Transverse colon (tissue), 4 donors: ENCODE results near the gene SLC6A4. TPM values are rescaled to one million over a fixed set of nuclear protein-coding genes. Genes with fewer than 3 reads are reported as not detected.

Source experiments
- DNase-seq: peaks from one replicate; pipeline ENCODE4 v3.0.0-alpha.2; 2019
- H3K27ac ChIP-seq, 4 donors: fragments of 200-600 bp; sonication (generic); 2 replicates each; pipeline ENCODE4 v1.5.1; 2016 to 2018; ENCODE audit warnings: inconsistent platforms in 4 of 4
- H3K27me3 ChIP-seq: fragments of 200-600 bp; sonication (generic); 2 replicates; pipeline ENCODE4 v1.5.1; 2017; ENCODE audit warnings: inconsistent platforms
- H3K36me3 ChIP-seq, 4 donors: fragments of 200-600 bp; sonication (generic); 2 replicates each; pipeline ENCODE4 v1.5.1; 2017 to 2019; ENCODE audit warnings: inconsistent platforms in 4 of 4
- H3K4me1 ChIP-seq, 4 donors: fragments of 200-600 bp; sonication (generic); 2 replicates each; pipeline ENCODE4 v1.5.1; 2017 to 2020; ENCODE audit warnings: inconsistent platforms in 4 of 4
- H3K4me3 ChIP-seq, 4 donors: fragments of 200-600 bp; sonication (generic); 1 replicate in 1 of 4; 2 replicates in 3 of 4; pipeline versions ENCODE4 v1.5.1 to v1.6.1; 2017 to 2019; ENCODE audit warnings: inconsistent platforms in 4 of 4
- H3K9me3 ChIP-seq, 2 donors: fragments of 200-600 bp; sonication (generic); 2 replicates each; pipeline ENCODE4 v1.5.1; 2017 to 2019; ENCODE audit warnings: inconsistent platforms in 2 of 2
- CTCF ChIP-seq, 5 experiments: fragments of 200-600 bp in 3 of 5; fragments of 450-650 bp in 2 of 5; sonication (generic) in 3 of 5; IDR thresholded peaks; 1 replicate in 2 of 5; 2 replicates in 3 of 5; pipeline ENCODE4 v1.5.1; 2016 to 2017; ENCODE audit warnings: antibody characterized with exemption in 5 of 5, inconsistent platforms in 3 of 5, mild to moderate bottlenecking in 2 of 5, moderate library complexity in 1 of 5
- EP300 ChIP-seq: sonication (generic); formaldehyde crosslinking; IDR thresholded peaks from one replicate; pipeline ENCODE4 v1.6.1; 2017; ENCODE audit warnings: antibody characterized with exemption, low read depth
- POLR2A ChIP-seq: fragments of 450-650 bp; IDR thresholded peaks from one replicate; pipeline ENCODE4 v1.6.1; 2016; ENCODE audit warnings: antibody characterized with exemption, mild to moderate bottlenecking, moderate library complexity
- POLR2AphosphoS5 ChIP-seq, 3 donors: sonication (generic); formaldehyde crosslinking; IDR thresholded peaks; one replicate each; pipeline ENCODE4 v1.6.1; 2016; ENCODE audit warnings: antibody characterized with exemption in 3 of 3
- WGBS, 2 donors: methylation state at CpG; one replicate each; pipeline ENCODE4 v1.1.5; 2018; ENCODE audit warnings: low coverage in 1 of 2; 5-methylcytosine and 5-hydroxymethylcytosine counted together
- in situ Hi-C, 4 donors: fragments of 200-750 bp; cut with MboI; loops; one replicate each; pipeline versions ENCODE4 v1.15.0 to v1.15.1; 2017; ENCODE audit warnings: low sequenced_read_pairs in 3 of 4, low pct_ligation_motif_present in 1 of 4, low pct_unique_long_range_greater_than_20kb in 1 of 4
- intact Hi-C: fragments of 100-400 bp; cut with DNase I; formaldehyde crosslinking; loops from one replicate; pipeline ENCODE4 v1.15.1; 2023; ENCODE audit warnings: low total_unique reads
- total RNA-seq, 4 donors: library from RNA; depleted of rRNA; stranded (reverse); fragments of >200 nt; gene quantifications; one replicate each; pipeline ENCODE4 v1.1.0, GENCODE V29; 2016

SLC6A4 gene
- total RNA-seq, 4 donors from 2014 or later, result 0.16 to 4.8 TPM; not detected in 2

- Histone ChIP-seq H3K4me1 (no peaks in the 10 kb centered on the region), H3K9me3 (no peaks in the 10 kb centered on the region), H3K27ac (no peak overlapping the region), H3K36me3 (peaks cover 0 to 18% (median 5%) of the 10 kb centered on the region in 4 donors), H3K27me3 (peaks cover under 1% of the 10 kb centered on the region), H3K4me3 (no peak overlapping the region)
- in situ Hi-C loops (no loop called here), intact Hi-C loops (no loop called here)
- WGBS, 2 donors, result 50 to 73% methylated on average over 1 to 4 of the region's 4 CpGs
- TF ChIP-seq POLR2AphosphoS5 (IDR thresholded peaks at IDR 0.05), result no peak
- TF ChIP-seq POLR2A, result no peak
- TF ChIP-seq CTCF (IDR thresholded peaks at IDR 0.05), result no peak
- TF ChIP-seq EP300, result no peak
- no peak for DNase-seq
These were observed 9.4 kb upstream of the SLC6A4 start for GRCh38 chr17:30244853-30245385.

- in situ Hi-C loops, result no loop called here
These were observed 8.1 kb upstream of the SLC6A4 start for GRCh38 chr17:30243568-30243967.

GRCh38 chr17:30243002-30243401, 7.5 kb upstream of the SLC6A4 start:
- intact Hi-C loops (no loop called here), in situ Hi-C loops (no loop called here)
- no peak overlapping the region for H3K27ac ChIP-seq
- H3K9me3 ChIP-seq, result no peaks in the 10 kb centered on the region
- 80 to 87% methylated on average over 1 to 4 of the region's 4 CpGs for WGBS, 2 donors
- H3K4me1 ChIP-seq, result no peaks in the 10 kb centered on the region
- peaks cover 0 to 7% (median 0%) of the 10 kb centered on the region in 4 donors for H3K36me3 ChIP-seq
- no peak for DNase-seq
- no peak overlapping the region for H3K4me3 ChIP-seq
- peaks cover 19% of the 10 kb centered on the region for H3K27me3 ChIP-seq
- TF ChIP-seq EP300 (no peak), POLR2AphosphoS5 (IDR thresholded peaks at IDR 0.05) (no peak), POLR2A (no peak), CTCF (IDR thresholded peaks at IDR 0.05) (no peak)

More at GRCh38 chr17:30243568-30243967, 8.1 kb upstream of the SLC6A4 start:
- WGBS, 2 donors, result 91 to 100% methylated on average over 5 to 8 of the region's 8 CpGs
- DNase-seq, result no peak
- intact Hi-C loops, result no loop called here
- Histone ChIP-seq H3K4me3 (no peak overlapping the region), H3K27ac (no peak overlapping the region), H3K27me3 (peaks cover 14% of the 10 kb centered on the region), H3K4me1 (no peaks in the 10 kb centered on the region), H3K36me3 (peaks cover 0 to 13% (median 1%) of the 10 kb centered on the region in 4 donors), H3K9me3 (no peaks in the 10 kb centered on the region)
- TF ChIP-seq POLR2AphosphoS5 (IDR thresholded peaks at IDR 0.05) (no peak), EP300 (no peak), CTCF (IDR thresholded peaks at IDR 0.05) (no peak), POLR2A (no peak)

GRCh38 chr17:30241051-30241450, 5.6 kb upstream of the SLC6A4 start:
- no peak for DNase-seq
- Histone ChIP-seq H3K4me1 (peaks cover 6 to 12% (median 8%) of the 10 kb centered on the region in 4 donors), H3K27me3 (peaks cover 37% of the 10 kb centered on the region), H3K36me3 (no peaks in the 10 kb centered on the region), H3K9me3 (no peaks in the 10 kb centered on the region), H3K4me3 (no peak overlapping the region), H3K27ac (no peak overlapping the region)
- WGBS, 2 donors, result 65% methylated on average over 6 of the region's 6 CpGs; no CpG with 5 or more reads in 1 of the 2 donors
- TF ChIP-seq POLR2AphosphoS5 (IDR thresholded peaks at IDR 0.05) (no peak), CTCF (IDR thresholded peaks at IDR 0.05) (no peak), POLR2A (no peak), EP300 (no peak)
- in situ Hi-C loops, result no loop called here
- intact Hi-C loops, result no loop called here
